ENCODE results near the gene CEACAM6. TPM values are rescaled to one million over a fixed set of nuclear protein-coding genes. Genes with fewer than 3 reads are reported as not detected.
"Not testable (repeated sequence)": the region's sequence is repeated elsewhere in the genome, so short reads cannot be mapped to it uniquely, and the experiment has no call there.

The CEACAM6 gene
- polyA plus RNA-seq, 1 of the 3 experiments (the other 2 are of a cell fraction), result not detected

GRCh38 chr19:41748012-41748411, 7.3 kb upstream of the CEACAM6 start:
- no peaks in the 10 kb centered on the region for H4K20me1 ChIP-seq (ENCODE audit: insufficient read depth)
- H3K27ac ChIP-seq (ENCODE audit: low read depth in 2 of 2, low read length in 1 of 2), result no peak overlapping the region
- no peaks in the 10 kb centered on the region for H3K36me3 ChIP-seq (replicated peaks in 1 of 2; ENCODE audit: control insufficient read depth in 1 of 2, insufficient read depth in 2 of 2, low read length in 1 of 2)
- ChIA-PET POLR2A (no interaction called here), CTCF (interaction anchor here (1.1 to 1.5 kb wide), 3 partner anchors 11 to 106 kb away, joined by 3 to 5 read pairs (median 4); no protein-coding TSS in a partner anchor)
- H3K9me2 ChIP-seq, result no peaks in the 10 kb centered on the region
- no peaks in the 10 kb centered on the region for H3K79me2 ChIP-seq (ENCODE audit: insufficient read depth)
- H3K9me3 ChIP-seq, result no peaks in the 10 kb centered on the region
- no peak for DNase-seq
- H2AFZ ChIP-seq (ENCODE audit: low read depth), result no peak overlapping the region
- H3K4me2 ChIP-seq, result no peak overlapping the region
- no peaks in the 10 kb centered on the region for H3F3A ChIP-seq (replicated peaks; ENCODE audit: insufficient read depth)
- 2% methylated on average over 3 of the region's 3 CpGs for WGBS (ENCODE audit: low lambda C conversion rate)
- no peak overlapping the region for H3K9ac ChIP-seq
- no peaks in the 10 kb centered on the region; a peak in 1 of 4 replicates for H3K4me1 ChIP-seq (ENCODE audit: control insufficient read depth in 1 of 2, insufficient read depth in 2 of 2, low read depth in 1 of 2, low read length in 1 of 2)
- peaks cover 52% of the 10 kb centered on the region for H3K27me3 ChIP-seq (ENCODE audit: insufficient read depth)
- TF ChIP-seq MAX (IDR thresholded peaks at IDR 0.05; ENCODE audit: low read depth) (no peak), TCF12 (IDR thresholded peaks at IDR 0.05) (no peak), RFX5 (IDR thresholded peaks at IDR 0.05; ENCODE audit: low read length) (no peak), CHD2 (IDR thresholded peaks at IDR 0.05; ENCODE audit: low read length, partially characterized antibody) (no peak), MEF2A (IDR thresholded peaks at IDR 0.05; ENCODE audit: borderline replicate concordance, low read depth) (no peak), TEAD4 (IDR thresholded peaks at IDR 0.05; ENCODE audit: borderline replicate concordance, insufficient read depth) (no peak), TAF1 (IDR thresholded peaks at IDR 0.05; ENCODE audit: borderline replicate concordance, low read depth, low read length) (no peak), FOXJ3 (CRISPR knock-in tag; IDR thresholded peaks at IDR 0.05) (no peak), RAD21 (IDR thresholded peaks at IDR 0.05; ENCODE audit: low read length) (no peak), FOSL2 (IDR thresholded peaks at IDR 0.05; ENCODE audit: borderline replicate concordance, low read depth) (no peak), ELF1 (IDR thresholded peaks at IDR 0.05) (no peak), PBX3 (IDR thresholded peaks at IDR 0.05) (no peak)
- H3K4me3 ChIP-seq (ENCODE audit: low read depth in 2 of 2, low read length in 1 of 2), result no peak overlapping the region

GRCh38 chr19:41750248-41751134, 4.8 kb upstream of the CEACAM6 start:
- H3K27ac ChIP-seq (ENCODE audit: low read depth in 2 of 2, low read length in 1 of 2); H3K9ac ChIP-seq; POLR2A ChIA-PET; H3K4me2 ChIP-seq; H3K79me2 ChIP-seq (ENCODE audit: insufficient read depth); H4K20me1 ChIP-seq (ENCODE audit: insufficient read depth); H2AFZ ChIP-seq (ENCODE audit: low read depth); DNase-seq; H3K9me3 ChIP-seq; H3K36me3 ChIP-seq (replicated peaks in 1 of 2; ENCODE audit: control insufficient read depth in 1 of 2, insufficient read depth in 2 of 2, low read length in 1 of 2); H3F3A ChIP-seq (replicated peaks; ENCODE audit: insufficient read depth); H3K9me2 ChIP-seq; H3K4me3 ChIP-seq (ENCODE audit: low read depth in 2 of 2, low read length in 1 of 2); H3K4me1 ChIP-seq (ENCODE audit: control insufficient read depth in 1 of 2, insufficient read depth in 2 of 2, low read depth in 1 of 2, low read length in 1 of 2): not testable (repeated sequence)
- 3% methylated on average over 5 of the region's 10 CpGs for WGBS (ENCODE audit: low lambda C conversion rate)
- peaks cover 37% of the 10 kb centered on the region for H3K27me3 ChIP-seq (ENCODE audit: insufficient read depth)
- CTCF ChIA-PET, result interaction anchor here (0.9 to 5.2 kb wide), 2 partner anchors 35 to 45 kb away, joined by 3 to 21 read pairs; no protein-coding TSS in a partner anchor

Data from SK-N-SH (cell line).